ENCODE data around the gene ASB15. TPM values are rescaled to one million over a fixed set of nuclear protein-coding genes. Genes with fewer than 3 reads are reported as not detected.

Gene ASB15
- polyA plus RNA-seq, 4 donors = 0.01 to 0.12 TPM; not detected in 2

GRCh38 chr7:123580406-123581161 is 21.0 kb upstream of the ASB15 start:
- no peak for FAIRE-seq

DNA sequence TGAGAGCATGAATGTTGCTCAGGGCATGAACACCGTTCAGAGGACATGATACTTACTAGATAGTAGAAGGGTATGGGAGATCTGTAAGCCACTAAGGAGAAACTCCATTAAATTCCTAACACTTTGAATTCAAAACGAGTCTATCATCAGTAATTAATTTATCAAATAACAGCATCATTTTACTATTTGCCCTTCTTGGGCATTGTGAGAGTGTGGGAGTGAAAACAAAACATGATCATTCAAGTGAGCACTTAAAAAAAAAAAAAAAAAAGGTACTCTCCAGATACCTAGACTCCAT is 20.5 kb upstream of the ASB15 start:
- FAIRE-seq = no peak
- no peak overlapping the region for H3K4me3 ChIP-seq (ENCODE audit: low read depth in 1 of 3, low read length in 3 of 3)
- 9 to 27% (median 14%) methylated on average over 2 of the region's 2 CpGs for WGBS, 3 donors
- H3K4me1 ChIP-seq (ENCODE audit: control insufficient read depth in 3 of 3, insufficient read depth in 2 of 3, low read depth in 1 of 3, low read length in 2 of 3) = no peaks in the 10 kb centered on the region
- no peak for DNase-seq
- no peaks in the 10 kb centered on the region for H3K36me3 ChIP-seq (ENCODE audit: control insufficient read depth in 3 of 3, insufficient read depth in 2 of 3, low read depth in 1 of 3, low read length in 3 of 3)
- no peak overlapping the region for H3K27ac ChIP-seq (ENCODE audit: low read depth in 1 of 3, low read length in 2 of 3)
- no peaks in the 10 kb centered on the region for H3K9me3 ChIP-seq (ENCODE audit: control insufficient read depth in 2 of 2, insufficient read depth in 1 of 2, low read depth in 1 of 2, low read length in 1 of 2)
- H3K27me3 ChIP-seq (ENCODE audit: control insufficient read depth in 3 of 3, insufficient read depth in 3 of 3, low read length in 3 of 3) = no peaks in the 10 kb centered on the region

More at GRCh38 chr7:123580406-123581161, 21.0 kb upstream of the ASB15 start:
- no peak overlapping the region for H3K27ac ChIP-seq (ENCODE audit: low read depth in 1 of 3, low read length in 2 of 3)
- peak; percentile 28 to 38 for DNase-seq
- H3K4me1 ChIP-seq (ENCODE audit: control insufficient read depth in 3 of 3, insufficient read depth in 2 of 3, low read depth in 1 of 3, low read length in 2 of 3) = no peaks in the 10 kb centered on the region
- no peaks in the 10 kb centered on the region for H3K36me3 ChIP-seq (ENCODE audit: control insufficient read depth in 3 of 3, insufficient read depth in 2 of 3, low read depth in 1 of 3, low read length in 3 of 3)
- no peaks in the 10 kb centered on the region for H3K27me3 ChIP-seq (ENCODE audit: control insufficient read depth in 3 of 3, insufficient read depth in 3 of 3, low read length in 3 of 3)
- no peak overlapping the region for H3K4me3 ChIP-seq (ENCODE audit: low read depth in 1 of 3, low read length in 3 of 3)
- 28 to 36% (median 33%) methylated on average over 8 of the region's 8 CpGs for WGBS, 3 donors
- H3K9me3 ChIP-seq (ENCODE audit: control insufficient read depth in 2 of 2, insufficient read depth in 1 of 2, low read depth in 1 of 2, low read length in 1 of 2) = no peaks in the 10 kb centered on the region

DNA sequence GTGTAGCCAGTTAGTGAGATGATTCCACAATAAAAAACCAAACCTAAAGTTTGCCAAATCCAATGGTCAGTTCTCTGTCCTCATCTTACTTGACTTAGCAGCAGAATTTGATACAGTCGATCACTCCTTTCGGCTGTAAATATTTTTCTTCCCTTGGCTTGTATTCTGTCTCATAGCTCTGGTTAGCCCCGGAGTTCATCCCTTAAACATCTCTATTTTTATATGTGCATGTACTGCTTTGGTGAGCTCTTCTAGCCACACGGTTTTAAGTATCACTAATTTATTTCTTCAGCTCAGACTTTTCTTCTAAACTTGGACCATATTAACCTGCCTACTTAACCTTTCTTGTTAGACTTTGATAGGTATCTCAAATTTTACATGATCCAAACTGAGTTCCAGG is 17.8 kb upstream of the ASB15 start:
- no peak overlapping the region for H3K4me3 ChIP-seq (ENCODE audit: low read depth in 1 of 3, low read length in 3 of 3)
- no peaks in the 10 kb centered on the region for H3K9me3 ChIP-seq (ENCODE audit: control insufficient read depth in 2 of 2, insufficient read depth in 1 of 2, low read depth in 1 of 2, low read length in 1 of 2)
- FAIRE-seq (no peak), DNase-seq (no peak)
- no peak overlapping the region for H3K27ac ChIP-seq (ENCODE audit: low read depth in 1 of 3, low read length in 2 of 3)
- WGBS, 3 donors = 85 to 90% (median 89%) methylated on average over 4 of the region's 4 CpGs
- H3K36me3 ChIP-seq (ENCODE audit: control insufficient read depth in 3 of 3, insufficient read depth in 2 of 3, low read depth in 1 of 3, low read length in 3 of 3) = no peaks in the 10 kb centered on the region
- H3K27me3 ChIP-seq (ENCODE audit: control insufficient read depth in 3 of 3, insufficient read depth in 3 of 3, low read length in 3 of 3) = no peaks in the 10 kb centered on the region
- no peaks in the 10 kb centered on the region for H3K4me1 ChIP-seq (ENCODE audit: control insufficient read depth in 3 of 3, insufficient read depth in 2 of 3, low read depth in 1 of 3, low read length in 2 of 3)

DNA sequence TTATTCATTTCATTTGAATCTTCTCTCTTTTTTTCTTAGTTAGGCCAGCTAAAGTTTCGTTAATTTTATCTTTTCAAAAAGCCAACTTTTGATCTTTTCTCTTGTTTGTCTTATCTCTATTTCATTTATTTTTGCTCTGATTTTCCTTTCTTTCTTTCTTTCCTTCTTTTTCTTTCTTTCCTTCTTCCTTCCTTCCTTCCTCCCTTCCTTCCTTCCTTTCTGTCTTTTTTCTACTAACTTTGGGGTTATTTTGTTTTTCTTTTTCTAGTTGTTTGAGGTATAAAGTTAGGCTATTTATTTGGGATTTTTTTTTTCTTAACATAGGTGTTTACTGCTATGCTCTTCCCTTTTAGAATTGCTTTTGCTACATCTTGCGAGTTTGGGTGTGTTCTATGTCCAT is 13.2 kb upstream of the ASB15 start:
- Histone ChIP-seq H3K9me3 (ENCODE audit: control insufficient read depth in 2 of 2, insufficient read depth in 1 of 2, low read depth in 1 of 2, low read length in 1 of 2) (no peaks in the 10 kb centered on the region), H3K4me1 (ENCODE audit: control insufficient read depth in 3 of 3, insufficient read depth in 2 of 3, low read depth in 1 of 3, low read length in 2 of 3) (no peaks in the 10 kb centered on the region), H3K27ac (ENCODE audit: low read depth in 1 of 3, low read length in 2 of 3) (no peak overlapping the region), H3K36me3 (ENCODE audit: control insufficient read depth in 3 of 3, insufficient read depth in 2 of 3, low read depth in 1 of 3, low read length in 3 of 3) (no peaks in the 10 kb centered on the region), H3K27me3 (ENCODE audit: control insufficient read depth in 3 of 3, insufficient read depth in 3 of 3, low read length in 3 of 3) (no peaks in the 10 kb centered on the region), H3K4me3 (ENCODE audit: low read depth in 1 of 3, low read length in 3 of 3) (no peak overlapping the region)
- DNase-seq = no peak
- WGBS, 3 donors = 84 to 86% (median 84%) methylated on average over 2 of the region's 2 CpGs
- no peak for FAIRE-seq

- 24 to 46% (median 37%) methylated on average over 10 of the region's 10 CpGs for WGBS, 3 donors
- FAIRE-seq (no peak), DNase-seq (peak; percentile 18 to 44)
- Histone ChIP-seq H3K9me3 (ENCODE audit: control insufficient read depth in 2 of 2, insufficient read depth in 1 of 2, low read depth in 1 of 2, low read length in 1 of 2) (no peaks in the 10 kb centered on the region), H3K27me3 (ENCODE audit: control insufficient read depth in 3 of 3, insufficient read depth in 3 of 3, low read length in 3 of 3) (no peaks in the 10 kb centered on the region), H3K4me3 (ENCODE audit: low read depth in 1 of 3, low read length in 3 of 3) (no peak overlapping the region), H3K27ac (ENCODE audit: low read depth in 1 of 3, low read length in 2 of 3) (no peak overlapping the region), H3K4me1 (ENCODE audit: control insufficient read depth in 3 of 3, insufficient read depth in 2 of 3, low read depth in 1 of 3, low read length in 2 of 3) (no peaks in the 10 kb centered on the region), H3K36me3 (ENCODE audit: control insufficient read depth in 3 of 3, insufficient read depth in 2 of 3, low read depth in 1 of 3, low read length in 3 of 3) (no peaks in the 10 kb centered on the region)
Measured at GRCh38 chr7:123594813-123595241, 6.8 kb upstream of the ASB15 start.

- no peaks in the 10 kb centered on the region for H3K9me3 ChIP-seq (ENCODE audit: control insufficient read depth in 2 of 2, insufficient read depth in 1 of 2, low read depth in 1 of 2, low read length in 1 of 2)
- H3K4me3 ChIP-seq (ENCODE audit: low read depth in 1 of 3, low read length in 3 of 3) = no peak overlapping the region
- no peak for DNase-seq
- H3K27me3 ChIP-seq (ENCODE audit: control insufficient read depth in 3 of 3, insufficient read depth in 3 of 3, low read length in 3 of 3) = no peaks in the 10 kb centered on the region
- no peaks in the 10 kb centered on the region for H3K4me1 ChIP-seq (ENCODE audit: control insufficient read depth in 3 of 3, insufficient read depth in 2 of 3, low read depth in 1 of 3, low read length in 2 of 3)
- no peak overlapping the region for H3K27ac ChIP-seq (ENCODE audit: low read depth in 1 of 3, low read length in 2 of 3)
- no peaks in the 10 kb centered on the region for H3K36me3 ChIP-seq (ENCODE audit: control insufficient read depth in 3 of 3, insufficient read depth in 2 of 3, low read depth in 1 of 3, low read length in 3 of 3)
- WGBS, 3 donors = 55 to 69% (median 65%) methylated on average over 3 of the region's 3 CpGs
- no peak for FAIRE-seq
Measured at GRCh38 chr7:123598657-123599056, 3.0 kb upstream of the ASB15 start.

DNA sequence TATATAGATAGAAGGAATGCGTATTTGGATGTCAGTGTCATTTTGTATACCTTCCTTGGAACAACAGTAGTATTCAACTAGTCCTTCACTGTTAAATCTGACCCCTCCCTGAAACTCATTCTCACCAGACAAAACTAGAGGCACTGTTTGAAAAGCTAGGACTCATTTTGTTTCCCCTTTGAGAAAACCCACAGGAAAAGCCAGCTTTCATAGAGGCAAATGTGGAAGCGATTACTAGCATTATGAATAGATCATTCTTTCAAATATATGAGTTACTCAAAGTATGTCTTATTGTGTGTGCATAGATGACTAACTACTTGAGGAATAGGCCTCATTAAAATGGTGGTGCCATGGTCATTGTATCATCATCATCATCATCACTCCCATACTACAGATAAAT is 1.9 kb upstream of the ASB15 start:
- FAIRE-seq (no peak), DNase-seq (no peak)
- WGBS, 3 donors = 85 to 89% (median 85%) methylated on average over 2 of the region's 2 CpGs
- Histone ChIP-seq H3K36me3 (ENCODE audit: control insufficient read depth in 3 of 3, insufficient read depth in 2 of 3, low read depth in 1 of 3, low read length in 3 of 3) (no peaks in the 10 kb centered on the region), H3K27me3 (ENCODE audit: control insufficient read depth in 3 of 3, insufficient read depth in 3 of 3, low read length in 3 of 3) (no peaks in the 10 kb centered on the region), H3K4me1 (ENCODE audit: control insufficient read depth in 3 of 3, insufficient read depth in 2 of 3, low read depth in 1 of 3, low read length in 2 of 3) (no peaks in the 10 kb centered on the region), H3K27ac (ENCODE audit: low read depth in 1 of 3, low read length in 2 of 3) (no peak overlapping the region), H3K4me3 (ENCODE audit: low read depth in 1 of 3, low read length in 3 of 3) (no peak overlapping the region), H3K9me3 (ENCODE audit: control insufficient read depth in 2 of 2, insufficient read depth in 1 of 2, low read depth in 1 of 2, low read length in 1 of 2) (no peaks in the 10 kb centered on the region)

DNA sequence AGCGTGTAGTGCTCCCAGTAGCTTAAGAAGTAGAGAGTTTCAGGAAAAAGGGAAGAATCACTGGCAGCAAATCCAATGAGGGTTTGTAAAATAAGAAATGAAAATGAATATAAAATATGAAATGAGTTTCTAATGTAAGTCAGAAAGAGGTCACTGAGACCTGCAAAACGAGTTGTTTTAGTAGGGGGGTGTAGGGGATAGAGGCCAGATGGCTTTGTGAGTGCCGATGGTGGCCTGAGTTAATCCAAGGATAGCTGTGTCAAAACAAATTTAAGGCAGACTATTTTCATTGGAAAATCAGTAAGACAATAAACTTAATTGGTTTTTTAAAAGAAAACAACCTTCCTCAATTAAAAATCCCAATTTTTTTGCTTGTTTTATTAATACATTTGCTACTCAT is 745 bp upstream of the ASB15 start:
- no peak for FAIRE-seq
- no peaks in the 10 kb centered on the region for H3K36me3 ChIP-seq (ENCODE audit: control insufficient read depth in 3 of 3, insufficient read depth in 2 of 3, low read depth in 1 of 3, low read length in 3 of 3)
- H3K4me3 ChIP-seq (ENCODE audit: low read depth in 1 of 3, low read length in 3 of 3) = no peak overlapping the region
- DNase-seq = no peak
- no peaks in the 10 kb centered on the region for H3K9me3 ChIP-seq (ENCODE audit: control insufficient read depth in 2 of 2, insufficient read depth in 1 of 2, low read depth in 1 of 2, low read length in 1 of 2)
- no peak overlapping the region for H3K27ac ChIP-seq (ENCODE audit: low read depth in 1 of 3, low read length in 2 of 3)
- 50 to 67% (median 58%) methylated on average over 3 of the region's 3 CpGs for WGBS, 3 donors
- H3K27me3 ChIP-seq (ENCODE audit: control insufficient read depth in 3 of 3, insufficient read depth in 3 of 3, low read length in 3 of 3) = no peaks in the 10 kb centered on the region
- no peaks in the 10 kb centered on the region for H3K4me1 ChIP-seq (ENCODE audit: control insufficient read depth in 3 of 3, insufficient read depth in 2 of 3, low read depth in 1 of 3, low read length in 2 of 3)

- FAIRE-seq (no peak), DNase-seq (no peak)
- no peaks in the 10 kb centered on the region for H3K9me3 ChIP-seq (ENCODE audit: control insufficient read depth in 2 of 2, insufficient read depth in 1 of 2, low read depth in 1 of 2, low read length in 1 of 2)
- no peaks in the 10 kb centered on the region for H3K36me3 ChIP-seq (ENCODE audit: control insufficient read depth in 3 of 3, insufficient read depth in 2 of 3, low read depth in 1 of 3, low read length in 3 of 3)
- WGBS, 3 donors = 77 to 82% (median 81%) methylated on average over 3 of the region's 3 CpGs
- no peak overlapping the region for H3K27ac ChIP-seq (ENCODE audit: low read depth in 1 of 3, low read length in 2 of 3)
- no peak overlapping the region for H3K4me3 ChIP-seq (ENCODE audit: low read depth in 1 of 3, low read length in 3 of 3)
- no peaks in the 10 kb centered on the region for H3K27me3 ChIP-seq (ENCODE audit: control insufficient read depth in 3 of 3, insufficient read depth in 3 of 3, low read length in 3 of 3)
- no peaks in the 10 kb centered on the region for H3K4me1 ChIP-seq (ENCODE audit: control insufficient read depth in 3 of 3, insufficient read depth in 2 of 3, low read depth in 1 of 3, low read length in 2 of 3)
Measured at GRCh38 chr7:123602648-123603047, 1.0 kb downstream of the ASB15 start.
